Fibroblast of mammary gland (primary cell): ENCODE results near the gene FADD.

Source experiments
- DNase-seq: peaks from one replicate; pipeline ENCODE4 v3.0.0-alpha.2; 2010; ENCODE audit warnings: low read depth
- H3K4me3 ChIP-seq: 2 replicates; pipeline ENCODE4 v1.5.1; 2011; ENCODE audit warnings: low read depth, mild to moderate bottlenecking, low read length, moderate library complexity; ENCODE audit not compliant: control insufficient read depth
- CTCF ChIP-seq: conservative IDR thresholded peaks from 2 replicates; pipeline ENCODE4 v1.5.1; 2011; ENCODE audit warnings: low read depth, low read length, inconsistent platforms; ENCODE audit not compliant: control insufficient read depth, insufficient read depth

Gene FADD

GRCh38 chr11:70169127-70169526 lies 34.0 kb upstream of the FADD start:
- no peak for DNase-seq
- TF ChIP-seq CTCF = no peak
- no peak overlapping the region for H3K4me3 ChIP-seq

GRCh38 chr11:70169632-70170031 lies 33.5 kb upstream of the FADD start:
- DNase-seq = no peak
- H3K4me3 ChIP-seq = no peak overlapping the region
- TF ChIP-seq CTCF = no peak

- no peak overlapping the region for H3K4me3 ChIP-seq
- DNase-seq = no peak
- no peak for TF ChIP-seq CTCF
Observed at GRCh38 chr11:70170596-70171210, 32.4 kb upstream of the FADD start.

- H3K4me3 ChIP-seq = no peak overlapping the region
- no peak for TF ChIP-seq CTCF
- no peak for DNase-seq
Observed at GRCh38 chr11:70173018-70173417, 30.1 kb upstream of the FADD start.

GRCh38 chr11:70174547-70175235 lies 28.4 kb upstream of the FADD start:
- H3K4me3 ChIP-seq = no peak overlapping the region
- TF ChIP-seq CTCF = no peak
- no peak for DNase-seq

- H3K4me3 ChIP-seq = no peak overlapping the region
- TF ChIP-seq CTCF = no peak
- no peak for DNase-seq
Observed at GRCh38 chr11:70175236-70175698, 27.8 kb upstream of the FADD start.
